Neural cell (in vitro differentiated cells): Measurements from ENCODE around the gene TOR1A. TPM values are rescaled to one million over a fixed set of nuclear protein-coding genes. Genes with fewer than 3 reads are reported as not detected.

ENCODE experiments used
- H2AFZ ChIP-seq: fragments of 200-600, 300-800 bp; sonication (generic), shearing (Covaris generic); 2 replicates; pipeline ENCODE4 v1.6.0; 2014; ENCODE audit warnings: low read depth, mild to moderate bottlenecking, antibody characterized with exemption, low read length, moderate library complexity
- H3F3A ChIP-seq: fragments of 200-600 bp; shearing (Covaris generic); 2 replicates; pipeline ENCODE4 v1.6.1; 2016; ENCODE audit warnings: mild to moderate bottlenecking, moderate library complexity, mixed read lengths, antibody characterized with exemption, low read length; ENCODE audit not compliant: insufficient read depth, poor library complexity, severe bottlenecking
- H3K27ac ChIP-seq: fragments of 200-600, 300-800 bp; sonication (generic), shearing (Covaris generic); 2 replicates; pipeline ENCODE4 v1.5.1; 2014; ENCODE audit warnings: mild to moderate bottlenecking, low read length, moderate library complexity
- H3K27me3 ChIP-seq: fragments of 300-800, 200-600 bp; sonication (generic), shearing (Covaris generic); 2 replicates; pipeline ENCODE4 v1.6.0; 2014; ENCODE audit warnings: mild to moderate bottlenecking, low read depth, low read length, moderate library complexity; ENCODE audit not compliant: insufficient read depth
- H3K36me3 ChIP-seq: fragments of 300-800, 200-600 bp; sonication (generic), shearing (Covaris generic); 2 replicates; pipeline ENCODE4 v1.5.1; 2014; ENCODE audit warnings: mild to moderate bottlenecking, antibody characterized with exemption, low read length, moderate library complexity; ENCODE audit not compliant: insufficient read depth
- H3K4me2 ChIP-seq: fragments of 300-800, 200-600 bp; sonication (generic), shearing (Covaris generic); 2 replicates; pipeline ENCODE4 v1.6.0; 2014; ENCODE audit warnings: mild to moderate bottlenecking, low read length
- H3K4me3 ChIP-seq: fragments of 300-800, 200-600 bp; sonication (generic), shearing (Covaris generic); 2 replicates; pipeline ENCODE4 v1.5.1; 2014; ENCODE audit warnings: mild to moderate bottlenecking, low read length, moderate library complexity
- H3K79me2 ChIP-seq: fragments of 200-600 bp; shearing (Covaris generic); replicated peaks from 2 replicates; pipeline ENCODE4 v1.6.0; 2014; ENCODE audit warnings: mild to moderate bottlenecking, low read length, moderate library complexity; ENCODE audit not compliant: insufficient read depth
- H3K9ac ChIP-seq: fragments of 300-800, 200-600 bp; sonication (generic), shearing (Covaris generic); 2 replicates; pipeline ENCODE4 v1.6.1; 2016; ENCODE audit warnings: mild to moderate bottlenecking, low read length, mixed read lengths
- H3K9me2 ChIP-seq: fragments of 200-600 bp; shearing (Covaris generic); 2 replicates; pipeline ENCODE4 v1.6.1; 2016; ENCODE audit warnings: mild to moderate bottlenecking, low read length, mixed read lengths; ENCODE audit not compliant: insufficient read depth
- H3K9me3 ChIP-seq: fragments of 200-600, 300-800 bp; sonication (generic), shearing (Covaris generic); 2 replicates; pipeline ENCODE4 v1.6.1; 2016; ENCODE audit warnings: mild to moderate bottlenecking, mixed run types, low read length, moderate library complexity, mixed read lengths
- H4K20me1 ChIP-seq: fragments of 200-600 bp; shearing (Covaris generic); 2 replicates; pipeline ENCODE4 v1.6.1; 2016; ENCODE audit warnings: mild to moderate bottlenecking, mixed run types; ENCODE audit not compliant: insufficient read depth
- CTCF ChIP-seq: fragments of 450-650 bp; IDR thresholded peaks from 2 replicates; pipeline ENCODE4 v1.5.1; 2014; ENCODE audit warnings: antibody characterized with exemption, mild to moderate bottlenecking, moderate library complexity; ENCODE audit not compliant: poor library complexity, severe bottlenecking
- EP300 ChIP-seq: fragments of 450-650 bp; conservative IDR thresholded peaks from 2 replicates; pipeline ENCODE4 v1.6.1; 2014; ENCODE audit warnings: antibody characterized with exemption, mild to moderate bottlenecking, moderate library complexity; ENCODE audit not compliant: poor library complexity, severe bottlenecking
- EZH2 ChIP-seq: fragments of 200-600, 300-800 bp; shearing (Covaris generic), sonication (generic); IDR thresholded peaks from 2 replicates; pipeline ENCODE4 v1.6.1; 2014; ENCODE audit warnings: antibody characterized with exemption, low read length, borderline replicate concordance, mild to moderate bottlenecking; ENCODE audit not compliant: insufficient read depth, poor library complexity, severe bottlenecking
- MXI1 ChIP-seq: fragments of 450-650 bp; conservative IDR thresholded peaks from 2 replicates; pipeline ENCODE4 v1.6.1; 2014; ENCODE audit warnings: antibody characterized with exemption, mild to moderate bottlenecking; ENCODE audit not compliant: poor library complexity, severe bottlenecking
- POLR2AphosphoS5 ChIP-seq: IDR thresholded peaks from 2 replicates; pipeline ENCODE4 v1.6.1; 2012
- RAD21 ChIP-seq: fragments of 450-650 bp; conservative IDR thresholded peaks from 2 replicates; pipeline ENCODE4 v1.6.1; 2014; ENCODE audit warnings: antibody characterized with exemption, mild to moderate bottlenecking, moderate library complexity
- REST ChIP-seq: IDR thresholded peaks from 2 replicates; pipeline ENCODE4 v1.6.1; 2012; ENCODE audit warnings: borderline replicate concordance
- SMC3 ChIP-seq: fragments of 450-650 bp; conservative IDR thresholded peaks from 2 replicates; pipeline ENCODE4 v1.6.1; 2014; ENCODE audit warnings: antibody characterized with exemption, mild to moderate bottlenecking, moderate library complexity; ENCODE audit not compliant: poor library complexity
- TAF1 ChIP-seq: IDR thresholded peaks from 2 replicates; pipeline ENCODE4 v1.6.1; 2012; ENCODE audit warnings: low read depth
- polyA plus RNA-seq: library from polyadenylated mRNA; depleted of rRNA; stranded (reverse); fragments of >200 nt; gene quantifications from 2 replicates; pipeline ENCODE4 v1.2.3, GENCODE V29; 2014

The TOR1A gene
- polyA plus RNA-seq, 1 donor from 2014 or later: 56.3 TPM

GRCh38 chr9:129840034-129840433 lies 16.1 kb upstream of the TOR1A start:
- Histone ChIP-seq H3K4me3 (no peak overlapping the region), H2AFZ (no peak overlapping the region), H4K20me1 (no peaks in the 10 kb centered on the region), H3K79me2 (peaks cover 19% of the 10 kb centered on the region), H3K4me2 (no peak overlapping the region), H3K27me3 (no peaks in the 10 kb centered on the region), H3K9ac (no peak overlapping the region), H3K36me3 (no peaks in the 10 kb centered on the region), H3K9me2 (no peaks in the 10 kb centered on the region), H3K9me3 (no peaks in the 10 kb centered on the region), H3K27ac (no peak overlapping the region), H3F3A (no peaks in the 10 kb centered on the region)
- TF ChIP-seq MXI1: no peak
- TF ChIP-seq TAF1: no peak
- TF ChIP-seq RAD21: no peak
- TF ChIP-seq SMC3: no peak
- TF ChIP-seq EP300: no peak
- TF ChIP-seq CTCF: no peak
- TF ChIP-seq EZH2: no peak
- TF ChIP-seq POLR2AphosphoS5: no peak
- no peak for TF ChIP-seq REST

- H2AFZ ChIP-seq: no peak overlapping the region
Observed at GRCh38 chr9:129839324-129840023, 15.5 kb upstream of the TOR1A start.

More at GRCh38 chr9:129839324-129840023, 15.5 kb upstream of the TOR1A start:
- H3K9ac ChIP-seq: no peak overlapping the region
- no peaks in the 10 kb centered on the region for H3K36me3 ChIP-seq
- TF ChIP-seq EZH2: no peak
- no peak for TF ChIP-seq MXI1
- TF ChIP-seq RAD21: no peak
- TF ChIP-seq EP300: no peak
- no peak for TF ChIP-seq POLR2AphosphoS5
- no peak for TF ChIP-seq TAF1
- no peak for TF ChIP-seq REST
- no peak for TF ChIP-seq SMC3
- TF ChIP-seq CTCF: no peak
- H3K27ac ChIP-seq: no peak overlapping the region
- H3K9me3 ChIP-seq: no peaks in the 10 kb centered on the region
- no peak overlapping the region for H3K4me2 ChIP-seq
- H3K9me2 ChIP-seq: no peaks in the 10 kb centered on the region
- no peaks in the 10 kb centered on the region for H4K20me1 ChIP-seq
- no peak overlapping the region for H3K4me3 ChIP-seq
- H3F3A ChIP-seq: no peaks in the 10 kb centered on the region
- no peaks in the 10 kb centered on the region for H3K27me3 ChIP-seq
- H3K79me2 ChIP-seq: peaks cover 24% of the 10 kb centered on the region
